OCI-LY1 (cell line): ENCODE results near the gene PCDHAC1.
"Not testable (repeated sequence)": the region's sequence is repeated elsewhere in the genome, so short reads cannot be mapped to it uniquely, and the experiment has no call there.

Experiments used
- H2AFZ ChIP-seq: fragments of 200-600 bp; sonication (generic), shearing (Covaris generic); 2 replicates; pipeline ENCODE4 v1.6.0; 2014; ENCODE audit warnings: antibody characterized with exemption, mild to moderate bottlenecking, low read length
- H3F3A ChIP-seq: fragments of 200-600 bp; sonication (generic), shearing (Covaris generic); 2 replicates; pipeline ENCODE4 v1.6.0; 2014; ENCODE audit warnings: mild to moderate bottlenecking, antibody characterized with exemption, low read length, moderate library complexity; ENCODE audit not compliant: insufficient read depth
- H3K27ac ChIP-seq: fragments of 200-600 bp; sonication (generic); 2 replicates; pipeline ENCODE4 v1.5.1; 2014; ENCODE audit warnings: low read length, mixed run types, mild to moderate bottlenecking, low read depth; ENCODE audit not compliant: poor library complexity, severe bottlenecking
- H3K27me3 ChIP-seq: fragments of 200-600 bp; sonication (generic); 2 replicates; pipeline ENCODE4 v1.6.0; 2014; ENCODE audit warnings: antibody characterized with exemption, mild to moderate bottlenecking, low read length, moderate library complexity; ENCODE audit not compliant: insufficient read depth
- H3K36me3 ChIP-seq: fragments of 200-600 bp; sonication (generic); 2 replicates; pipeline ENCODE4 v1.6.1; 2014; ENCODE audit warnings: mild to moderate bottlenecking, antibody characterized with exemption, low read length, moderate library complexity, mixed read lengths; ENCODE audit not compliant: insufficient read depth
- H3K4me1 ChIP-seq: fragments of 200-600 bp; sonication (generic); 2 replicates; pipeline ENCODE4 v1.5.1; 2014; ENCODE audit warnings: mild to moderate bottlenecking, low read length, moderate library complexity; ENCODE audit not compliant: insufficient read depth, severe bottlenecking
- H3K4me2 ChIP-seq: fragments of 200-600 bp; sonication (generic), shearing (Covaris generic); 2 replicates; pipeline ENCODE4 v1.6.1; 2014; ENCODE audit warnings: low read length
- H3K4me3 ChIP-seq: fragments of 200-600 bp; sonication (generic); 2 replicates; pipeline ENCODE4 v1.5.1; 2014; ENCODE audit warnings: low read length, low read depth, mild to moderate bottlenecking, mixed read lengths; ENCODE audit not compliant: poor library complexity, severe bottlenecking
- H3K79me2 ChIP-seq: fragments of 200-600 bp; shearing (Covaris generic); 2 replicates; pipeline ENCODE4 v1.6.1; 2016; ENCODE audit warnings: mixed run types, low read length, mixed read lengths; ENCODE audit not compliant: insufficient read depth
- H3K9ac ChIP-seq: fragments of 200-600 bp; sonication (generic), shearing (Covaris generic); 2 replicates; pipeline ENCODE4 v1.6.1; 2014; ENCODE audit warnings: mild to moderate bottlenecking, low read length, mixed read lengths
- H3K9me2 ChIP-seq: fragments of 200-600 bp; sonication (generic), shearing (Covaris generic); 2 replicates; pipeline ENCODE4 v1.6.1; 2014; ENCODE audit warnings: low read depth, mild to moderate bottlenecking, low read length, mixed read lengths
- H3K9me3 ChIP-seq: fragments of 200-600 bp; shearing (Covaris generic); 2 replicates; pipeline ENCODE4 v1.6.1; 2014; ENCODE audit warnings: low read length, mixed read lengths
- H4K20me1 ChIP-seq: fragments of 200-600 bp; sonication (generic), shearing (Covaris generic); 2 replicates; pipeline ENCODE4 v1.6.0; 2016; ENCODE audit warnings: mild to moderate bottlenecking, low read length; ENCODE audit not compliant: insufficient read depth
- EZH2 ChIP-seq: fragments of 200-600 bp; sonication (generic), shearing (Covaris generic); IDR thresholded peaks from 2 replicates; pipeline ENCODE4 v1.8.0; 2017; ENCODE audit warnings: borderline replicate concordance, mixed run types, mild to moderate bottlenecking, antibody characterized with exemption, low read length, moderate library complexity, mixed read lengths
- TF ChIP-seq, protein P1 (sequence below): fragments of 200-600 bp; sonication (generic), shearing (Covaris generic); IDR thresholded peaks from 2 replicates; pipeline ENCODE4 v1.5.1; 2017; ENCODE audit warnings: mild to moderate bottlenecking, antibody characterized with exemption, low read length, moderate library complexity, mixed read lengths

PCDHAC1 gene, protein sequence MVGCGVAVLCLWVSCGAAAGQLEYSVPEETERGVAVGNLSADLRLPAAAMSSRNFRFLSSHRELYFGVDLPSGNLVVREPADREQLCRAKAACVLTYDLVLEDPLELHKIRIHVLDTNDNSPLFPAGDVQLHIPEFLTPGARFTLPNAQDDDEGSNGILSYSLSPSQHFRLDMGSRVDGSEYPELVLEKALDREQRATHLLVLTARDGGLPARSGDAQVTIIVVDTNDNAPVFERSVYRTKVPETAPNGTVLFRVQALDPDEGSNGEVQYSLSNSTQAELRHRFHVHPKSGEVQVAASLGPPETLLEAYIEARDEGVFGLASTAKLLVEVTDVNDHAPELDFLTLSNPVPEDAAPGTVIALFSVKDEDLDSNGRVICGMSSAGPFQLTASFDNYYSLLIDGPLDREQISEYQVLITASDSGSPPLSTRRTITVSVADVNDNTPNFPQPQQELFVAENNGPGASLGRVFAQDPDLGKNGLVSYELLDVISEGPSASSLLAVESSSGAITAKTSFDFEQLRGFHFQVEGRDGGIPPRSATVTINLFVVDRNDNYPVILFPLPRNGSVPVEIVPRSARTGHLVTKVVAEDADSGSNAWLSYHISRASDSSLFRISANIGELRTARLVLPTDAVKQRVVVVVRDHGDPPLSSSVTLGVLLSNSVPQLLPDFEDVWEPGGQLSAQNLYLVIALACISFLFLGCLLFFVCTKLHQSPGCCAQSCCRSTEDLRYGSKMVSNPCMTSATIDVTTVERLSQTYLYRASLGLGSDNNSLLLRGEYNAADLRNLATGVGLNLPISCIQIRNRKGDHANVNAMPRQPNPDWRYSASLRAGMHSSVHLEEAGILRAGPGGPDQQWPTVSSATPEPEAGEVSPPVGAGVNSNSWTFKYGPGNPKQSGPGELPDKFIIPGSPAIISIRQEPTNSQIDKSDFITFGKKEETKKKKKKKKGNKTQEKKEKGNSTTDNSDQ

DNA sequence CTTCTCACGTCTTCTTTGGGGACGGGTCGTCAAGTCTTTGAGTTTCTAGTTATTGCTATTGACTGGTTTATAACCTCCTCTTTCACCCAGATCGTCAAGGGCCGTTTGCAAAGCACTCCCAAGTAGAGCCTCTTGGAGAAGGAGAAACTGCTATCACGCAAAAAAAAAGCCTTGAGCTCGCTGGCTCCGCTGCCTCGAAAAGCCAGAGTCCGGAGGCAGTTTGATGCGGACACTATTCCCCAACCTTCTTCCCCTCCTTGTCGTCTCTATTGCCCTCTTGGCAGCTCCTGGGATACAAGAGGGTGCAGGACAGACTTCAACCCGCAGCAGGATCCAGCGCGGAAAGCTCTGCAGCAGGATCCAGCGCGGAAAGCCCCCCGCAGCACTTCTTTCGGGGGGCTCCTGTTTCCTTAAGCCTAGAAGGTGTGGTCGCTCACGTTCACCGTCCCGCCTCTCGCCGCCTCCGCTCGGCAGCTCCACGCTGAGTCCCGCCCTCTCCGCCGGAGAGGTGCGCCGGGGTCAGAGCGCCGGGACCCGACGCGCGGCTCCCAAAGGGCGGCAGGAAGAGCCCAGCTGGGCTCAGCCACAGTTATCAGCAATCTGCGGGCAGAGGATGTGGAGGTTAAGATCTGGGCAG, at the start of gene PCDHAC1:
TSS of gene PCDHAC1 (plus strand) at position 494 of the 637 bp plus-strand sequence. CDS start 594 bp downstream, outside the sequence.
- Histone ChIP-seq H3K4me2 (no peak within 1 kb of the TSS), H3K9me3 (no peaks in the 10 kb centered on the region), H3K9ac (no peak within 1 kb of the TSS), H3K27me3 (no peaks in the 10 kb centered on the region), H3K4me1 (no peaks in the 10 kb centered on the region), H2AFZ (no peak within 1 kb of the TSS), H3K9me2 (no peaks in the 10 kb centered on the region), H3K36me3 (no peaks in the 10 kb centered on the region), H4K20me1 (no peaks in the 10 kb centered on the region), H3K79me2 (no peaks in the 10 kb centered on the region), H3F3A (no peaks in the 10 kb centered on the region), H3K27ac (no peak within 1 kb of the TSS), H3K4me3 (no peak within 1 kb of the TSS)
- TF ChIP-seq EZH2 = no peak
- TF ChIP-seq, protein P1, sequence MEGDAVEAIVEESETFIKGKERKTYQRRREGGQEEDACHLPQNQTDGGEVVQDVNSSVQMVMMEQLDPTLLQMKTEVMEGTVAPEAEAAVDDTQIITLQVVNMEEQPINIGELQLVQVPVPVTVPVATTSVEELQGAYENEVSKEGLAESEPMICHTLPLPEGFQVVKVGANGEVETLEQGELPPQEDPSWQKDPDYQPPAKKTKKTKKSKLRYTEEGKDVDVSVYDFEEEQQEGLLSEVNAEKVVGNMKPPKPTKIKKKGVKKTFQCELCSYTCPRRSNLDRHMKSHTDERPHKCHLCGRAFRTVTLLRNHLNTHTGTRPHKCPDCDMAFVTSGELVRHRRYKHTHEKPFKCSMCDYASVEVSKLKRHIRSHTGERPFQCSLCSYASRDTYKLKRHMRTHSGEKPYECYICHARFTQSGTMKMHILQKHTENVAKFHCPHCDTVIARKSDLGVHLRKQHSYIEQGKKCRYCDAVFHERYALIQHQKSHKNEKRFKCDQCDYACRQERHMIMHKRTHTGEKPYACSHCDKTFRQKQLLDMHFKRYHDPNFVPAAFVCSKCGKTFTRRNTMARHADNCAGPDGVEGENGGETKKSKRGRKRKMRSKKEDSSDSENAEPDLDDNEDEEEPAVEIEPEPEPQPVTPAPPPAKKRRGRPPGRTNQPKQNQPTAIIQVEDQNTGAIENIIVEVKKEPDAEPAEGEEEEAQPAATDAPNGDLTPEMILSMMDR = no peak

DNA sequence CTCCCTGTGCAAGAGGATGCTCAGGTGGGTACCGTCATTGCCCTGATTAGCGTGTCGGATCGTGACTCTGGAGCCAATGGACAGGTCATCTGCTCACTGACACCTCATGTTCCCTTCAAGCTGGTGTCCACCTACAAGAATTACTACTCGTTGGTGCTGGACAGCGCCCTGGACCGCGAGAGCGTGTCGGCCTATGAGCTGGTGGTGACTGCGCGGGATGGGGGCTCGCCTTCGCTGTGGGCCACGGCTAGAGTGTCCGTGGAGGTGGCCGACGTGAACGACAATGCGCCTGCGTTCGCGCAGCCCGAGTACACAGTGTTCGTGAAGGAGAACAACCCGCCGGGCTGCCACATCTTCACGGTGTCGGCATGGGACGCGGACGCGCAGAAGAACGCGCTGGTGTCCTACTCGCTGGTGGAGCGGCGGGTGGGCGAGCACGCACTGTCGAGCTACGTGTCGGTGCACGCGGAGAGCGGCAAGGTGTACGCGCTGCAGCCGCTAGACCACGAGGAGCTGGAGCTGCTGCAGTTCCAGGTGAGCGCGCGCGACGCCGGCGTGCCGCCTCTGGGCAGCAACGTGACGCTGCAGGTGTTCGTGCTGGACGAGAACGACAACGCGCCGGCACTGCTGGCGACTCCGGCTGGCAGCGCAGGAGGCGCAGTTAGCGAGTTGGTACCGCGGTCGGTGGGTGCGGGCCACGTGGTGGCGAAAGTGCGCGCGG, 49.4 kb upstream of the PCDHAC1 start:
- H3K36me3 ChIP-seq, H2AFZ ChIP-seq, H3K79me2 ChIP-seq, H3F3A ChIP-seq, H3K27ac ChIP-seq, H3K4me1 ChIP-seq, H3K4me2 ChIP-seq, H3K9me2 ChIP-seq, H4K20me1 ChIP-seq, H3K9ac ChIP-seq, H3K4me3 ChIP-seq, H3K27me3 ChIP-seq, H3K9me3 ChIP-seq: not testable (repeated sequence)

DNA sequence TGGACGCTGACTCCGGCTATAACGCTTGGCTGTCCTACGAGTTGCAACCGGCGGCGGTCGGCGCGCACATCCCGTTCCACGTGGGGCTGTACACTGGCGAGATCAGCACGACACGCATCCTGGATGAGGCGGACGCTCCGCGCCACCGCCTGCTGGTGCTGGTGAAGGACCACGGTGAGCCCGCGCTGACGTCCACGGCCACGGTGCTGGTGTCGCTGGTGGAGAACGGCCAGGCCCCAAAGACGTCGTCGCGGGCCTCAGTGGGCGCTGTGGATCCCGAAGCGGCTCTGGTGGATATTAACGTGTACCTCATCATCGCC, 48.9 kb upstream of the PCDHAC1 start:
- Histone ChIP-seq H3K9me2 (no peaks in the 10 kb centered on the region), H2AFZ (no peak overlapping the region), H3K4me3 (no peak overlapping the region), H3K79me2 (no peaks in the 10 kb centered on the region), H3K9ac (no peak overlapping the region), H3K4me1 (no peaks in the 10 kb centered on the region), H3F3A (no peaks in the 10 kb centered on the region), H3K9me3 (no peaks in the 10 kb centered on the region), H3K27ac (no peak overlapping the region), H4K20me1 (no peaks in the 10 kb centered on the region), H3K27me3 (no peaks in the 10 kb centered on the region), H3K4me2 (no peak overlapping the region), H3K36me3 (no peaks in the 10 kb centered on the region)
- TF ChIP-seq, protein P1 = no peak
- TF ChIP-seq EZH2 = no peak
